MG63 (cell line): ENCODE data around the gene CCK. TPM values are rescaled to one million over a fixed set of nuclear protein-coding genes. Genes with fewer than 3 reads are reported as not detected.
"Not testable (repeated sequence)": the region's sequence is repeated elsewhere in the genome, so short reads cannot be mapped to it uniquely, and the experiment has no call there.

Source experiments
- DNase-seq: peaks from one replicate; pipeline ENCODE4 v3.0.0-alpha.2; 2020
- H3K27me3 ChIP-seq: fragments of 250-450 bp; sonication (Bioruptor Pico); 2 replicates; pipeline ENCODE4 v1.5.1; 2020; ENCODE audit warnings: mild to moderate bottlenecking, moderate library complexity
- H3K36me3 ChIP-seq: fragments of 250-450 bp; sonication (Bioruptor Pico); 2 replicates; pipeline ENCODE4 v1.5.1; 2020; ENCODE audit warnings: mild to moderate bottlenecking, moderate library complexity
- H3K4me3 ChIP-seq: fragments of 250-450 bp; sonication (Bioruptor Pico); 2 replicates; pipeline ENCODE4 v1.5.1; 2020; ENCODE audit warnings: mild to moderate bottlenecking, moderate library complexity
- H3K9me3 ChIP-seq: fragments of 250-450 bp; sonication (Bioruptor Pico); 2 replicates; pipeline ENCODE4 v1.5.1; 2020; ENCODE audit warnings: mild to moderate bottlenecking, moderate library complexity
- total RNA-seq: library from RNA; depleted of rRNA; stranded (reverse); fragments of >200 nt; shearing (Covaris generic); gene quantifications from 2 replicates; pipeline ENCODE4 v1.2.3, GENCODE V29; 2014; ENCODE audit warnings: low replicate concordance; rRNA removed

The CCK gene, protein sequence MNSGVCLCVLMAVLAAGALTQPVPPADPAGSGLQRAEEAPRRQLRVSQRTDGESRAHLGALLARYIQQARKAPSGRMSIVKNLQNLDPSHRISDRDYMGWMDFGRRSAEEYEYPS
- total RNA-seq: 0.63 TPM in 1 of 2 replicates, not detected in the other

DNA sequence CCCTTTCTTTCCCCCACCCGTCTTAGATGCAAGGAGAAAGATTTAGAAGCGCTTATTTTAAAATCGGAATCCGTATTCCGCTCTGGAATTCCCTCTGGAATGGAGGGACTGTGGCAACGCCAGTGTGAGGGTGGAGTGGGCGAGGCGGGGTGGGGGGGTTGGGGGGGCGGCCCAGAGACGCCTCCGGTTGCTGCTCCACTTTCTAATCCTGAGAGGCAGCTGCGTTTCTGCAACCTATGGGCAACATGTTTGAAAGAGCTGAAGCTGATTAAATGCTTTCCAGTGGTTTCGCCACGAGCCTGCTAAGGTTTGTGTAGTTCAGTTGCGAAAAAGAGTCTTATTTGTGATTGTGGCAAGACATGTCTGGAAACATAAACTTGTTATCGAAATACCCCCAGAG is at the start of gene CCK:
CCK (minus strand) TSS at position 101 of the 400 bp plus-strand sequence. CDS start 2,555 bp downstream, outside the sequence.
- Histone ChIP-seq H3K36me3 (no peaks in the 10 kb centered on the region), H3K4me3 (no peak within 1 kb of the TSS), H3K27me3 (peaks cover 17% of the 10 kb centered on the region), H3K9me3 (no peaks in the 10 kb centered on the region)
- DNase-seq: no peak

DNA sequence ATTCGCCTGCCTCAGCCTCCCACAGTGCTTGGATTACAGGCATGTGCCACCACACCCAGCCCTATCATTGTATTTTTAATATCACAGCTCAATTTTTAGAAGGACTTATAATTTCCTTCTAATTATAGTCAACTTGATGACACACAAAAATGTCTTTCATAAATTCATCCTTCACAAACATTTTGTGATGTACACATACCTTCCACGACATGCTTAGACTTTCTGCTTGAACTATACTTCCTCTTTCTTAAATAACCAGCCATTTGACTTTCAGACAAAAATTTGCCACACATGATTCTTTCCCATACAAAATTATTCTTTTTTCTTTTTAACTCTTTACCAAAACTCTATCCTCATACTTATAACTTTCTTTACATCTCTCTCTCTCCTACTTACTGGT is 48.4 kb upstream of the CCK start:
- no peak for DNase-seq
- Histone ChIP-seq H3K36me3 (no peaks in the 10 kb centered on the region), H3K9me3 (peaks cover 3% of the 10 kb centered on the region; the same call in 1 of the 2 replicates)

DNA sequence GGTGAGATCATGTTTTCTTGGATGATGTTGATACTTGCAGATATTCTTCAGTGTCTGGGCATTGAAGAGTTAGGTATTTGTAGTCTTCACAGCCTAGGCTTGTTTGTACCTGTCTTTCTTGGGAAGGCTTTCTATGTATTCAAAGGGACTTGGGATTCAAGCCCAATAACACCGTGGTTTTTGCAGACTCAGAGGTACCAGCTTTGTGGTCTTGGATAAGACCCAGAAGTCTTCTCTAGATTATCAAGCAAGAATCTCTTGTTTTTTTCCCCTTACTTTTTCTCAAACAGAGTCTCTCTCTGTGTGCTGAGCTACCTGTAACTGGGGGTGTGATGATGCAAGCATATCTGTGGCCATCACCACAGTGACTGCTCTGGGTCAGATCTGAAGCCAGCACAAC is 42.7 kb upstream of the CCK start:
- no peaks in the 10 kb centered on the region; the same call in 1 of the 2 replicates for H3K9me3 ChIP-seq
- H3K36me3 ChIP-seq: no peaks in the 10 kb centered on the region
- H3K27me3 ChIP-seq: no peaks in the 10 kb centered on the region
- DNase-seq: no peak
- no peak overlapping the region for H3K4me3 ChIP-seq

More for the DNA sequence above, 48.4 kb upstream of the CCK start:
- Histone ChIP-seq H3K4me3 (no peak overlapping the region), H3K27me3 (no peaks in the 10 kb centered on the region)

DNA sequence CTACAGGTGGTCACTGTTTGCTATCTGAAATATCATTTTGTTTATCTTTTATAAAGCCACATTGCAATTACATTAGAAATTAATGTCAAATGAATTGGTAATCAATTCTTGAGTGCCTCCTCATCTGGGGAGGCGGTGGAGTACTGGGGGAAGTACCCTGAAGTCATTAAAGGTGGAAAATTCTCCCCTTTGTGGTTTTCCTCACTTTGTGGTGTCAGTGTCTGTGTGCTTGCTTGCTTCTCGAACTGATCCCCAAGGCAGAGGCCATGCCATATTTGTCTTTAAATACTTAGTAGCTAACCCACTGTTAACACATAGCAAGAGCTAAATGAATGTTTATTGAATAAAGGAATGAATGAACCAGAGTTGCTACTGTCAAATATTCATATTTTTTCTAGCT is 40.5 kb upstream of the CCK start:
- Histone ChIP-seq H3K9me3 (no peaks in the 10 kb centered on the region), H3K36me3 (no peaks in the 10 kb centered on the region), H3K4me3 (no peak overlapping the region), H3K27me3 (no peaks in the 10 kb centered on the region)
- DNase-seq: no peak

DNA sequence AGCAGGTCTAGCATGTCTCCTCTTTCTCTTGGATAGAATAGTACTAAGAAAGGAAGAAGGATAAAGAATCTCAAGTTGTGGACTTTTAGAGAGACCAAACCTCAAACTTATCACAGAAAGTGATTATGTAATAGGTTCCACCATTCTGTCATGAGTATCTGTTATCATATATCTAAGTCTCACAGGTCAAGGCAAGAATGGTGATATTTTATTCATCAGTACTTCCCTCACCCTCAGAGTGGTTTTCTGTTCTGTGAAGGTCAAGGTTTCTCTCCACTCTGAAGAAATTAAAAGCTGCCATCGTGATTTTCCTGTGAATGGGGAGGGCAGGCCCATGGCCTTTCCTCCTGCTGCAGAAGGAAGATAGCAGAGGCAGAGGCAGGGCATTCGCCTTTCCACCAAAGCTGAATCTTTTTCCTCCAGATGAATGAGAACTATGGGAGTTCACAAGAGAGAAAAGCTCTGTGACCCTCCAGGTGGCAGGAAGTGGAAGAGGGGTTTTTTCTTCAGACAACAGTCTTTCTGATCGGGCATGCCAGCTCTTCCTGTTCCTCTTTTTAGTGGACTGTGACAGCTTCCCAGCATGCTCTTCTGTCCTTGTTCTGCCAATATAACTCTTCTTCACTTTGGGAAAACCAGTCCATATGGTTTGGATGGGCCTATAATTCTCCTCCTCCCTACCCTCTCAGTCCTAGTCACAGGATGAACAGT is 37.1 kb upstream of the CCK start:
- H3K9me3 ChIP-seq: no peaks in the 10 kb centered on the region
- H3K27me3 ChIP-seq: no peaks in the 10 kb centered on the region
- no peaks in the 10 kb centered on the region for H3K36me3 ChIP-seq
- H3K4me3 ChIP-seq: no peak overlapping the region
- DNase-seq: no peak

DNA sequence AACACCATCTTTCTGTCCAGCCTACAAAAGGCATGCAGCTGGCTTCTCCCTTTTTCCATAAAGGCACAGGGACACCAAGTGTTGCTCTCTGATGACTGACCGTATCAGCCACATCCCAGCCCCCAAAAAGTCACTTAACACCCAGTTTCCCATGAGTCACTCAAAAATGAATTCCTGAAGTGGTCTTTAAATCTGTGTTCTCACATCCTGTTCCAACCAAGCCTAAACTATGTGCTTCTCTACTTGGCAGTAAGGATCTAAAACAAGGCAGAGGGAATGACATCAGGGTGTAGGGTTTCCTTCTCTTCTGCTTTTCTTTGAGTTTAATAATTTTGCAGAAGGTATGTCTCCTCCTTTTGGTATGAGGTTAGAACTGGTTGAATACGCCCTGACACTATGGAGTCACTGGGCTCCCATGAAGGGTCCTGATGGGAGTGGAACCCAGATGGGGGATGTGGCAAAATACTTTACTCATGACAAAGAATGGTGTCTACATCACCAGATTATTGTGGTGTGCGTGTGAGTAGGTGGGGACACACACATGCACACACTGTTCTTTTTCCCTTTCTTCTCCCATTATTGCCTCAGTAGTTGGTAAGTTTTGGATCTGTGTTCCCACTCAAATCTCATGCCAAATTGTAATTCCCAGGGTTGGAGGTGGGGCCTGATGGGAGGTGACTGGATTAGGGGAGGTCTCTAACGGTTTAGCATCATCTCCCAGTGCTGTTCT is 35.6 kb upstream of the CCK start:
- no peaks in the 10 kb centered on the region for H3K27me3 ChIP-seq
- H3K36me3 ChIP-seq: no peaks in the 10 kb centered on the region
- H3K9me3 ChIP-seq: no peaks in the 10 kb centered on the region
- no peak for DNase-seq
- no peak overlapping the region for H3K4me3 ChIP-seq

DNA sequence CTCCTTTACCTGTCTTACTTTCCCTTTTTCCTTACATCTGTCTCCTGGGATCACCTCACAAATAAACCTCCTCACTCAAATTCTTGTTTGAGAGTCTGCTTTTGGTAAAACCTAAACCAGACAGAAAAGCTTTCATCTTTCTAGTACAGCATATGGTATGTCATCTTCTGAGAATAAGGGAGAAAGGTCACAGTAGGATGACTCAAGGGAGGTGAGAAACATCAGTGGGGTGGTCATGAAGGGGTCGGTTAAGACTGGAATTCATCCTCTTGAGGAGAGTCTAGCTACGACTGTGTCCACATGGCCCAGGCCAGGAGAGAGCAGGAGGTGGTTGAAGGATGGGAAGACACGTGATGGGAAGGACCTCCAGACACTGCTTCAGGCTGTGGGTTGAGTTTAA is 34.8 kb upstream of the CCK start:
- no peak overlapping the region for H3K4me3 ChIP-seq
- H3K9me3 ChIP-seq: no peaks in the 10 kb centered on the region
- H3K36me3 ChIP-seq: no peaks in the 10 kb centered on the region
- DNase-seq: no peak
- H3K27me3 ChIP-seq: no peaks in the 10 kb centered on the region

DNA sequence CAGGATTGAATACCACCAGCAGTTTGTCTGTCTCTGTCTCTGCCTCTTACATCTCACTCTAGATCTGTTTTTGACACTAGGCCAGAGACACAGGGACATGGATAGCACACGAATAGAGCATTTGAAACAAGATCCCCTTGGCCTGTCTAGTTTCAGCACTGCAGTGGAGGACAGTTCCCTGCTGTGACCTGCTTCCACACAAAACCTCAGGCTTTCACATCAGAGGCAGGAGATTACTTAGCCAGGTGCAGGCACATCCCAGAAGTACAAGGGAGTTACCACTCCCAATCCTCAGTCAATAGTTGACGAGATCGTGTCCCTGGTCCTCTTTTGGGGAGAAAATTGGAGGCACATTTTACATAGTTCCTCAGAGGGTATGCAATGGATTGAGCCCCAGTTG is 34.0 kb upstream of the CCK start:
- Histone ChIP-seq H3K36me3 (no peaks in the 10 kb centered on the region), H3K27me3 (no peaks in the 10 kb centered on the region), H3K9me3 (no peaks in the 10 kb centered on the region), H3K4me3 (no peak overlapping the region)
- DNase-seq: peak; percentile 4

DNA sequence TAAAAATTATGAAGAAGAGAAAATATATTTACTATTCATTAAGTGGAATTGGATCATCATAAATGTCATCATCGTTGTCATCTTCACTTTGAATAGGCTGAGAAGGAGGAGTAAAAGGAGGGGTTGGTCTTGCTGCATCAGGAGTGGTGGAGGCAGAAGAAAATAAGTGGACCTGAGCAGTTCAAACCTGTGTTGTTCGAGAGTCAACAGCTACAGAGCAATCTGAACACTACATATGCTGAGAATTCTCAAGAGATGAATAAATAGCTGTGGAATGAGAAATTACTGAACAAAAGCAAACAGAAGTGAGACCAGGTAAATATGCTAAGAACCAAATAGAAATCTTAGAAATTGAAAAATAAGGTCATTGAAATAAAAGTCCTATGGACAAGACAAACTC is 32.3 kb upstream of the CCK start:
- Histone ChIP-seq H3K4me3 (no peak overlapping the region), H3K9me3 (no peaks in the 10 kb centered on the region), H3K36me3 (no peaks in the 10 kb centered on the region), H3K27me3 (no peaks in the 10 kb centered on the region)
- no peak for DNase-seq

DNA sequence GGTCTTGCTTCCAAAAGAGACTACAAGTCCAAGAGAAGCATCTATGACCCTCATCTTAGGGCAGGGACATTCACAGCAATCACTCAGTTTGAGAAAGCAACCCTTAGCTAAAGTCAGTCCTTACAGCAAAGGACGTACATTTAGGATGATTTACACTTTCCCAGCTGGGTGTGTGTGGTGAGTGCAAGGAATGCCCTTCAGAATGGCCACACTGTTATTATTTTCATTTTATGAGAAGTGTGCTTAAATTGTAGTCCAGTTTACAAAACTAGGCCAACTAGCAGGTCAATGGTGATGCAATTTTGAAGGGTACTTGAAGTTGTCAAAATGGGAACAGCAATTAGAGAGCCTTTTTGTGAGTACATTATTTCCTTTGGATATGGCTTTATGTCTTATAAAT is 26.0 kb upstream of the CCK start:
- no peaks in the 10 kb centered on the region for H3K36me3 ChIP-seq
- no peak for DNase-seq
- no peaks in the 10 kb centered on the region for H3K27me3 ChIP-seq

DNA sequence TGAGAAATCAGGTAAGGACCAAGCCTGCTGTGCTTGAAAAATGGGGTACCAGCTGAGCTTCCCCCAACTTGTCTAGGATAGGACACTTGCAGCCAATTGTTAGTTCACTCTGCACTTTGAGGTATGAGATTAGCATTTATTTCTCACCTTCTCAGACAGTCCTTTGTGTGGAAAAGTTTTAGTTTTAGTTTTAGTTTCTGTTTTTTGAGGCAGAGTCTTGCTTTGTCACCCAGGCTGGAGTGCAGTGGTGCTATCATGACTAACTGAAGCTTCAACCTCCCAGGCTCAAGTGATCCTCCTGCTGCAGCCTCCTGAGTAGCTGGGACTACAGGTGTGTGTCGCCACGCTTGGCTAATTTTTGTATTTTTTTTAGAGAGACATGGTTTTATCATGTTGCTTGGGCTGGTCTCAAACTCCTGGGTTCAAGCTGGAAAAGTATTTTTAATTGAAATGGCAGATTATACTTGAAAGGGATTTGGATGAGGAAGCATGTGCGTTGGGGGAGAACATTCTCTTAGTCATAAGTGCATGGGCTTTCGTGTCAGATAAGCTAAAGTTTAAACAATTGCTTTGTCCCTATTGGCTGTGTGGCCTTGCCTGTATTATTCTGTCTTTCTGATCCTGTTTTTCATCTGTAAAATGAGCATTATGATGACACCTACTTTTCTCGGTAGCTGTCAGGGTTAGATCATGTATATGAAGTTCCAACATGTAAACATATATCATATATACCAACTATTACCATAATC is 25.2 kb upstream of the CCK start:
- Histone ChIP-seq H3K4me3 (no peak overlapping the region), H3K9me3 (no peaks in the 10 kb centered on the region)
- no peak for DNase-seq

More for the DNA sequence above, 26.0 kb upstream of the CCK start:
- no peaks in the 10 kb centered on the region for H3K9me3 ChIP-seq
- H3K4me3 ChIP-seq: no peak overlapping the region

DNA sequence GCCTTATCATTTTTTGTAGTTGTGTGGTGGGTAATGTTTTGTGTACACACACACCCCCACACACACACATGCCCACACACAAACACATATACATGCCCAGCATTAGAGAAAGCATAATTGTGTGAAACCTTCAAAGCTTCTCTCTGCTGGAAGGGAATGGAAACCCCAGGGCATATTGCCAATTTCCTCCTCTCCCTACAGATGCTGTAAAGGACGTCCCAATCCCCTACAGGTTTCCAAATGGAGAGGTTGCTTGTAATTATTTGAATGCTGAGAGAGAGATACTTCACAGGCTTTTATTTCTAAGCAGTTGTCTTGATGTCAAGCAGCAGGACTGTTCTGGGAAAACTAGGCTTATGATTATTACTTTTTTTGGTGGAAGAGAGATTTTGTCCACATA is 23.0 kb upstream of the CCK start:
- no peak overlapping the region for H3K4me3 ChIP-seq
- H3K9me3 ChIP-seq: no peaks in the 10 kb centered on the region
- DNase-seq: no peak
- H3K36me3 ChIP-seq: no peaks in the 10 kb centered on the region
- H3K27me3 ChIP-seq: no peaks in the 10 kb centered on the region

More for the DNA sequence above, 25.2 kb upstream of the CCK start:
- no peaks in the 10 kb centered on the region for H3K27me3 ChIP-seq
- no peaks in the 10 kb centered on the region for H3K36me3 ChIP-seq

DNA sequence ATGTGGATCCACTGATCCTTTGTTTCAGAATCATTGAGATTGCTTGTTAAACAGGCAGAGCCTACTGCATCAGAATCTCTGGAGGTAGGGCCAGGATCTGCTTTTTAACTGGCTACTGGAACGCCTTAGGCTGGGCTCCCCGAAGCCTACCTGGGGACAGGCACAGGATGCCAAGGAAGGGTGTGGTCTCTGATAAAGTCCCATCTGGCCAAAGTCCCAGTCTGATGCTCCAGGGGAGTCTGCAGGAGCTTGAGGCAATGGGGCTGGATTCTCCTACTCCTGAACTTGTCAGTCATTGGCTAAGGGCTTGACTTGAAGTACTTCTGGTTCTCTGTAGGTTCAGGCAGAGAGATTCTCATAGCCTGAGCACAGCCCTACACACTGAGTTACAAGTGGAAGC is 22.4 kb upstream of the CCK start:
- H3K27me3 ChIP-seq: no peaks in the 10 kb centered on the region
- no peak overlapping the region for H3K4me3 ChIP-seq
- H3K36me3 ChIP-seq: no peaks in the 10 kb centered on the region
- DNase-seq: no peak
- H3K9me3 ChIP-seq: no peaks in the 10 kb centered on the region

DNA sequence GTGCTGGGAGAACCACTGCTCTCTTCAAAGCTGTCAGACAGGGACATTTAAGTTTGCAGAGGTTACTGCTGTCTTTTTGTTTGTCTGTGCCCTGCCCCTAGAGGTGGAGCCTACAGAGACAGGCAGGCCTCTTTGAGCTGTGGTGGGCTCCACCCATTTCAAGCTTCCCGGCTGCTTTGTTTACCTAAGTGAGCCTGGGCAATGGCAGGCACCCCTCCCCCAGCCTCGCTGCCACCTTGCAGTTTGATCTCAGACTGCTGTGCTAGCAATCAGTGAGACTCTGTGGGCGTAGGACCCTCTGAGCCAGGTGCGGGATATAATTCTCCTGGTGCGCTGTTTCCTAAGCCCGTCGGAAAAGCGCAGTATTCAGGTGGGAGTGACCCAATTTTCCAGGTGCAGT is 21.4 kb upstream of the CCK start:
- H3K4me3 ChIP-seq, H3K36me3 ChIP-seq, H3K27me3 ChIP-seq, DNase-seq, H3K9me3 ChIP-seq: not testable (repeated sequence)

DNA sequence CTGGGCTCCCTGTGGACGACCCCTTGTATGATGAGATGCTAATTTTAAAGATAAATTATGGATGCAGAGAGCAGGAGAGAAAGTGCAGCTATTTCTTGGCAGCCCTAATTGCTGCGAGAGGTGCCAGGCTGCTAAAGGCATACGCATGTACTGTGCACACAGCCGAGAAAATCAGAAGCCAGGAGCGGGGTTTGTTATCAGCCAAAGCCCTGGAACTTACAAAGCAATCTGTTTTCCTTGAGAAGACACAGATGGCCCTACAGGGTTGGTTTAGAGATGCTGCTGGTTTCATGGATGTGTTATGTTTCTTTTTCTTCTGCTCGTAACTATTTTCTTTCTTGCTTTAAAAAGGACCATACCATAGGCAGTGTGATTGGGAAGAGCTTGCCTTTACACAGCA is 11.7 kb upstream of the CCK start:
- Histone ChIP-seq H3K36me3 (no peaks in the 10 kb centered on the region), H3K4me3 (no peak overlapping the region), H3K27me3 (no peaks in the 10 kb centered on the region), H3K9me3 (no peaks in the 10 kb centered on the region)
- DNase-seq: no peak

DNA sequence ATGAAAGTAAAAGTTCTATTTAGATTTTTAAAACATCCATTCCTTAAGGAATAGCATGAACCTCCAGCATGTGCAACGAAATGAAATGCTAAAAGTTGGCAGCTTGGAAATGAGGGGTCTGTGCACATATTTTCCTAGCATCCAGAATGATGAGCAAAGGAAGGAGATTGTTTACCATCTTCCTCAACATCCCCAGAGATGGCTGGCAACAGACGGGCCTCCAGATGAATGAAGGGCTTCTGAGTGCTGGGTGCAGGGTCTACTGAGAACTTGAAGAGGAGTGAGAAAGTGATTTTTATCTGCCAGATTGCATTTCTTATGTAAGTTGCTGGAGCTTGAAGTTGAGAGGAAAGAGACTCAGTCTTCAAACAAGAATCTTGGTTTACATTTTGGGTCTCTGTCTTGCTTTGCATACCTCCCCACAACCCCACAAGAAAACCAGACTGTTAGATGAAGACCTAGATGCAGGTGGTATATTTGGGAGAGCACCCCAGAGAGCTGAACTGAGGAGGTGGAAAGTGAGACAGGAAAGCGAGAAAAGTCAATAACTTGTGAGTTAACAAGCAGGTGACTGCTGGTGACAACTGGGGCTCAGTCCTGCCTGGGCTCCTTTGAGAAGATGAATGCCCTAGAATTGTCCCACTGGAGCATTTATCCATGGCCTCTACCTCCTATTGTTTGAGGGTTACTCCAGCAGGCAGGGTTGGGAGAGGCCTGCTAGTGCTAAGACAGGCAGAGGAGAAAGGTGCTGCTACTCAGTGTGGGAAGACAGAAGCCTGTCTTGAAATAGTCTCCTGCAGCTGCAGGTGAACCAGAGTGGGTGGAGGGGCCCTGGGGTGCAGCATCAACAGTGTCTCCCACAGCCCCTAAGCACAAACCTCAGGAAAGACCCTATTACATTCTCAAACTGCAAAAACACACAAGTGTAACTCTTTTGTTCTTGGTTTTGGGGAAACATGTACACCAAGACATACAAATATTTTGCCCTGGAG is 10.5 kb upstream of the CCK start:
- Histone ChIP-seq H3K27me3 (no peaks in the 10 kb centered on the region), H3K36me3 (no peaks in the 10 kb centered on the region), H3K4me3 (no peak overlapping the region), H3K9me3 (no peaks in the 10 kb centered on the region)
- DNase-seq: no peak
